ENCODE data around the gene PSMB7.

Gene PSMB7

GRCh38 chr9:124455820-124456219 is 40.6 kb upstream of the PSMB7 start:
- Histone ChIP-seq H3K27ac (ENCODE audit: low read length) (no peak overlapping the region), H3K36me3 (ENCODE audit: insufficient read depth, low read length) (no peaks in the 10 kb centered on the region), H3K79me2 (ENCODE audit: insufficient read depth, low read length) (no peaks in the 10 kb centered on the region), H3K4me1 (ENCODE audit: insufficient read depth, low read length) (no peaks in the 10 kb centered on the region), H3K27me3 (ENCODE audit: insufficient read depth, low read length, poor library complexity) (no peaks in the 10 kb centered on the region), H3K9me3 (ENCODE audit: insufficient read depth, low read length, severe bottlenecking) (no peaks in the 10 kb centered on the region), H3K4me2 (ENCODE audit: insufficient read depth, low read length) (no peak overlapping the region), H3K4me3 (ENCODE audit: low read depth in 1 of 2, low read length in 2 of 2) (no peak overlapping the region), H4K20me1 (ENCODE audit: insufficient read depth, low read length) (peaks cover 5% of the 10 kb centered on the region; the same call in 1 of the 2 replicates), H2AFZ (ENCODE audit: low read depth, low read length) (no peak overlapping the region), H3K9ac (ENCODE audit: low read depth, low read length) (no peak overlapping the region)
- ATAC-seq (ENCODE audit: insufficient read depth, low read depth) = no peak
- no peak for DNase-seq
- TF ChIP-seq CTCF (IDR thresholded peaks at IDR 0.05; ENCODE audit: borderline replicate concordance, extremely low read depth, low read length, poor library complexity, severe bottlenecking) (no peak), EZH2 (IDR thresholded peaks at IDR 0.05; ENCODE audit: borderline replicate concordance, low read depth, low read length, severe bottlenecking) (no peak)

- H2AFZ ChIP-seq (ENCODE audit: low read depth, low read length) = no peak overlapping the region
- DNase-seq (no peak), ATAC-seq (ENCODE audit: insufficient read depth, low read depth) (no peak)
- H3K4me1 ChIP-seq (ENCODE audit: insufficient read depth, low read length) = no peaks in the 10 kb centered on the region
- no peaks in the 10 kb centered on the region for H3K27me3 ChIP-seq (ENCODE audit: insufficient read depth, low read length, poor library complexity)
- no peaks in the 10 kb centered on the region for H3K9me3 ChIP-seq (ENCODE audit: insufficient read depth, low read length, severe bottlenecking)
- no peak overlapping the region for H3K9ac ChIP-seq (ENCODE audit: low read depth, low read length)
- TF ChIP-seq EZH2 (IDR thresholded peaks at IDR 0.05; ENCODE audit: borderline replicate concordance, low read depth, low read length, severe bottlenecking) (no peak), CTCF (IDR thresholded peaks at IDR 0.05; ENCODE audit: borderline replicate concordance, extremely low read depth, low read length, poor library complexity, severe bottlenecking) (no peak)
- H3K36me3 ChIP-seq (ENCODE audit: insufficient read depth, low read length) = no peaks in the 10 kb centered on the region
- H4K20me1 ChIP-seq (ENCODE audit: insufficient read depth, low read length) = peaks cover 5% of the 10 kb centered on the region; the same call in 1 of the 2 replicates
- no peak overlapping the region for H3K4me3 ChIP-seq (ENCODE audit: low read depth in 1 of 2, low read length in 2 of 2)
- no peaks in the 10 kb centered on the region for H3K79me2 ChIP-seq (ENCODE audit: insufficient read depth, low read length)
- H3K27ac ChIP-seq (ENCODE audit: low read length) = no peak overlapping the region
- no peak overlapping the region for H3K4me2 ChIP-seq (ENCODE audit: insufficient read depth, low read length)
Measured at GRCh38 chr9:124454791-124455443, 39.7 kb upstream of the PSMB7 start.

GRCh38 chr9:124454296-124454695 is 39.1 kb upstream of the PSMB7 start:
- Histone ChIP-seq H3K4me1 (ENCODE audit: insufficient read depth, low read length) (no peaks in the 10 kb centered on the region), H4K20me1 (ENCODE audit: insufficient read depth, low read length) (peaks cover 5% of the 10 kb centered on the region; the same call in 1 of the 2 replicates), H3K27ac (ENCODE audit: low read length) (no peak overlapping the region), H3K27me3 (ENCODE audit: insufficient read depth, low read length, poor library complexity) (no peaks in the 10 kb centered on the region), H3K4me2 (ENCODE audit: insufficient read depth, low read length) (no peak overlapping the region), H3K79me2 (ENCODE audit: insufficient read depth, low read length) (no peaks in the 10 kb centered on the region), H3K4me3 (ENCODE audit: low read depth in 1 of 2, low read length in 2 of 2) (no peak overlapping the region), H3K9me3 (ENCODE audit: insufficient read depth, low read length, severe bottlenecking) (no peaks in the 10 kb centered on the region), H3K36me3 (ENCODE audit: insufficient read depth, low read length) (no peaks in the 10 kb centered on the region), H2AFZ (ENCODE audit: low read depth, low read length) (no peak overlapping the region), H3K9ac (ENCODE audit: low read depth, low read length) (no peak overlapping the region)
- DNase-seq (no peak), ATAC-seq (ENCODE audit: insufficient read depth, low read depth) (no peak)
- TF ChIP-seq EZH2 (IDR thresholded peaks at IDR 0.05; ENCODE audit: borderline replicate concordance, low read depth, low read length, severe bottlenecking) = no peak
- TF ChIP-seq CTCF (IDR thresholded peaks at IDR 0.05; ENCODE audit: borderline replicate concordance, extremely low read depth, low read length, poor library complexity, severe bottlenecking) = no peak
